ENCODE results near the gene CFDP1.

CFDP1 gene

GRCh38 chr16:75317532-75317931, 115.8 kb downstream of the CFDP1 start:
- no peak for DNase-seq

- DNase-seq: no peak
Observed at GRCh38 chr16:75317101-75317522, 116.2 kb downstream of the CFDP1 start.

- DNase-seq: no peak
Observed at GRCh38 chr16:75315539-75316306, 117.6 kb downstream of the CFDP1 start.

GRCh38 chr16:75312875-75313274, 120.4 kb downstream of the CFDP1 start:
- no peak for DNase-seq

- no peak for DNase-seq
Observed at GRCh38 chr16:75311383-75311938, 121.8 kb downstream of the CFDP1 start.

GRCh38 chr16:75310541-75310940, 122.8 kb downstream of the CFDP1 start:
- DNase-seq: no peak

- DNase-seq: no peak
Observed at GRCh38 chr16:75309899-75310430, 123.3 kb downstream of the CFDP1 start.

- no peak for DNase-seq
Observed at GRCh38 chr16:75309156-75309555, 124.1 kb downstream of the CFDP1 start.

- no peak for DNase-seq
Observed at GRCh38 chr16:75308011-75308410, 125.3 kb downstream of the CFDP1 start.

- DNase-seq: no peak
Observed at GRCh38 chr16:75307506-75307905, 125.8 kb downstream of the CFDP1 start.

- no peak for DNase-seq
Observed at GRCh38 chr16:75306099-75306762, 127.1 kb downstream of the CFDP1 start.

- peak; percentile 28 to 41 for DNase-seq
Observed at GRCh38 chr16:75305364-75306098, 127.8 kb downstream of the CFDP1 start.

- no peak for DNase-seq
Observed at GRCh38 chr16:75304521-75305363, 128.6 kb downstream of the CFDP1 start.

GRCh38 chr16:75301804-75302203, 131.5 kb downstream of the CFDP1 start:
- no peak for DNase-seq

GRCh38 chr16:75298267-75298666, 135.0 kb downstream of the CFDP1 start:
- no peak for DNase-seq

GRCh38 chr16:75296606-75297005, 136.7 kb downstream of the CFDP1 start:
- no peak for DNase-seq

GRCh38 chr16:75294773-75295459, 138.4 kb downstream of the CFDP1 start:
- DNase-seq: no peak

GRCh38 chr16:75293772-75294171, 139.5 kb downstream of the CFDP1 start:
- no peak for DNase-seq

- no peak for DNase-seq
Observed at GRCh38 chr16:75293173-75293572, 140.1 kb downstream of the CFDP1 start.

GRCh38 chr16:75292691-75293090, 140.6 kb downstream of the CFDP1 start:
- no peak for DNase-seq

- no peak for DNase-seq
Observed at GRCh38 chr16:75289189-75289588, 144.1 kb downstream of the CFDP1 start.
